Ascending aorta (tissue), 2 donors: ENCODE results near the gene ERC1. TPM values are rescaled to one million over a fixed set of nuclear protein-coding genes. Genes with fewer than 3 reads are reported as not detected.

Experiments used
- DNase-seq, 2 donors: peaks; one replicate each; pipeline ENCODE4 v3.0.0-alpha.2; 2019; ENCODE audit warnings: low spot score in 2 of 2
- H3K27ac ChIP-seq, 2 donors: fragments of 200-600 bp; sonication (generic); one replicate each; pipeline ENCODE4 v1.5.1; 2016 to 2017; ENCODE audit warnings: mild to moderate bottlenecking in 1 of 2
- H3K27me3 ChIP-seq: fragments of 200-600 bp; sonication (generic); one replicate; pipeline ENCODE4 v1.5.1; 2017
- H3K36me3 ChIP-seq, 2 donors: fragments of 200-600 bp; sonication (generic); one replicate each; pipeline ENCODE4 v1.5.1; 2016
- H3K4me1 ChIP-seq, 2 donors: fragments of 200-600 bp; sonication (generic); one replicate each; pipeline ENCODE4 v1.5.1; 2016 to 2017; ENCODE audit warnings: mild to moderate bottlenecking in 1 of 2
- H3K4me3 ChIP-seq, 2 donors: fragments of 200-600 bp; sonication (generic); one replicate each; pipeline ENCODE4 v1.5.1; 2016 to 2017; ENCODE audit warnings: mild to moderate bottlenecking in 1 of 2
- H3K9me3 ChIP-seq, 2 donors: fragments of 200-600 bp; sonication (generic); one replicate each; pipeline ENCODE4 v1.5.1; 2016
- intact Hi-C: fragments of 100-400 bp; cut with DNase I; formaldehyde crosslinking; loops from one replicate; pipeline ENCODE4 v1.15.1; 2023
- total RNA-seq: library from RNA; depleted of rRNA; stranded (reverse); fragments of >200 nt; gene quantifications from one replicate; pipeline ENCODE4 v1.1.0, GENCODE V29; 2016
- TF ChIP-seq, protein P1 (sequence below), 3 experiments: fragments of 200-600 bp in 2 of 3; fragments of 450-650 bp in 1 of 3; sonication (generic) in 2 of 3; IDR thresholded peaks; one replicate each; pipeline ENCODE4 v1.5.1; 2016 to 2019; ENCODE audit warnings: antibody characterized with exemption in 3 of 3, mild to moderate bottlenecking in 1 of 3, moderate library complexity in 1 of 3

ERC1 gene
- total RNA-seq, 1 donor from 2014 or later, result 41.4 TPM

DNA sequence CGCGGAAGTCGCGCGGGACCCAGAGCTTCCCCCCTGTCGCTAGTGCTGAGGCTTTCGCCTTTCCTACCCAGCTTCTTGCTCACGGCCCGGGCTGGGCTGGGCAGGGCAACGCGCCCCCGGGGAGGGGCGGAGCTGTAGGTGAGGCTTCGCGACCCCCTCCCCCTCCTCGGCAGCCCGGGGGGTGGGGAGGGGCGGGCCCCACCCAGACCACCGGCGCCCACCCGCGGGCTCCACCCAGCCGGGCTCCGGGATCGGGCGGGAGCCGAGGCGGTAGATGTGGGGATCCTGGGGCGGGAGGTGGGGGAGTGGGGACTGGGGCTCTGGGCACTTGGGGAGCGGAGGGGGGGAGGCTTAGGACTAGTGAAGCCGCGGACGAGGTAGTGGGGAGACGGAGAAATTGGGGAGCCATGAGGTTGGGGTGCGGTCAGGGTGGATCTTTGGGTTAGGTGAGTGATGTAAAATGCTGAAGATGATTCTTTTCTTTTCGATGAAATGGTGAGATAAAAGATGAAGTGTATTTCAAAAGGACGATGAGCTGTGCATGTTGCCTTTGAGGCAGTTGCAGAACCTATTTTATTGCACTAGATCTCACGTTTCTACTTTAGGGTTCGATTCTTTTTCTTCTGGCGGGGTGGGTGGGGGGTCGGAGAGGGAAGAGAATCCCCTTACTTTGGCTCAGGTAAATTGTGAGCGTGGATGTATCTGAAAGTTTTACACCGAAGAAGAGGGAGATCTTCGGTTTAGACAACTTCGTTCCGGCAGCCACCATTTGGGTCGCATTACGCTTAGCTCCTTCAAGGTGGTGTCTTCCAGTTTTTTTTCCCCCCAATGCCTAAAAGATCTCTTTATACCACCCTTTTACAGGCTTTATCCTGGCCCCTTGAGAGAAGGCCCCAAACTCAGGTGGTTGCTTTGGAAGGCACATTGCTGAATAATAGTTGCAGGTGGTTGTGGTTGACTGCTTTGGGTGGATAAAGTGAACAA lies 619 bp downstream of the ERC1 start:
- Histone ChIP-seq H3K27me3 (no peaks in the 10 kb centered on the region), H3K9me3 (no peaks in the 10 kb centered on the region), H3K27ac (peak overlapping the region; percentile 98), H3K4me3 (peak overlapping the region; percentile 90 to 94), H3K36me3 (no peaks in the 10 kb centered on the region), H3K4me1 (peaks cover 0 to 18% of the 10 kb centered on the region in 2 donors)
- TF ChIP-seq, protein P1, sequence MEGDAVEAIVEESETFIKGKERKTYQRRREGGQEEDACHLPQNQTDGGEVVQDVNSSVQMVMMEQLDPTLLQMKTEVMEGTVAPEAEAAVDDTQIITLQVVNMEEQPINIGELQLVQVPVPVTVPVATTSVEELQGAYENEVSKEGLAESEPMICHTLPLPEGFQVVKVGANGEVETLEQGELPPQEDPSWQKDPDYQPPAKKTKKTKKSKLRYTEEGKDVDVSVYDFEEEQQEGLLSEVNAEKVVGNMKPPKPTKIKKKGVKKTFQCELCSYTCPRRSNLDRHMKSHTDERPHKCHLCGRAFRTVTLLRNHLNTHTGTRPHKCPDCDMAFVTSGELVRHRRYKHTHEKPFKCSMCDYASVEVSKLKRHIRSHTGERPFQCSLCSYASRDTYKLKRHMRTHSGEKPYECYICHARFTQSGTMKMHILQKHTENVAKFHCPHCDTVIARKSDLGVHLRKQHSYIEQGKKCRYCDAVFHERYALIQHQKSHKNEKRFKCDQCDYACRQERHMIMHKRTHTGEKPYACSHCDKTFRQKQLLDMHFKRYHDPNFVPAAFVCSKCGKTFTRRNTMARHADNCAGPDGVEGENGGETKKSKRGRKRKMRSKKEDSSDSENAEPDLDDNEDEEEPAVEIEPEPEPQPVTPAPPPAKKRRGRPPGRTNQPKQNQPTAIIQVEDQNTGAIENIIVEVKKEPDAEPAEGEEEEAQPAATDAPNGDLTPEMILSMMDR (IDR thresholded peaks at IDR 0.05), result no peak
- intact Hi-C loops, result loop anchor here (1.0 to 5.0 kb wide), 3 partner anchors 42 to 239 kb away; partner anchors contain the start of genes RAD52 and WNK1
- DNase-seq, result no peak

DNA sequence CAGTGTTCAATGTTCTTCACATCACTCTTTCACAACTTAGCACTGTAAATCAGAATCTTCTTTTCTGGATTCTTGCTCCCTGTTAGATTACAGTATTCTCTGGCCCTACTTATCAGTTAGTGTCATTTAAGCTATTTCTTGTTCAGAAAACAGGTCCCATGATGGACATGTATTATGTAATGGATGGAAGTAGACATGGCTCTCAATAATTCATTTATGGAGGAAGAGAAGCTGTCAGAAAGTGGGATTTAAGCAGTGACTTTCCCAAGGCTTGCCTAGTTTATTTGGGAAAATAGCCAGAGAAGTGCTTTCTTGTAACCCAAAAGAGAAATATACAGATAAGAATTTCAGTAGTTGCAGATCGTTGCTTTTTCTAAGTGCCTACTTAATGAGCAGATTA lies 1.6 kb downstream of the ERC1 start:
- intact Hi-C loops, result loop anchor here (5.0 kb wide), 2 partner anchors 90 to 240 kb away; partner anchors contain the start of gene WNK1
- Histone ChIP-seq H3K27me3 (no peaks in the 10 kb centered on the region), H3K4me3 (peak overlapping the region in 1 of 2 donors; percentile 90), H3K4me1 (peaks cover 0 to 21% of the 10 kb centered on the region in 2 donors), H3K27ac (peak overlapping the region in 1 of 2 donors; percentile 98), H3K36me3 (no peaks in the 10 kb centered on the region), H3K9me3 (no peaks in the 10 kb centered on the region)
- TF ChIP-seq, protein P1 (IDR thresholded peaks at IDR 0.05), result no peak
- DNase-seq, result no peak

DNA sequence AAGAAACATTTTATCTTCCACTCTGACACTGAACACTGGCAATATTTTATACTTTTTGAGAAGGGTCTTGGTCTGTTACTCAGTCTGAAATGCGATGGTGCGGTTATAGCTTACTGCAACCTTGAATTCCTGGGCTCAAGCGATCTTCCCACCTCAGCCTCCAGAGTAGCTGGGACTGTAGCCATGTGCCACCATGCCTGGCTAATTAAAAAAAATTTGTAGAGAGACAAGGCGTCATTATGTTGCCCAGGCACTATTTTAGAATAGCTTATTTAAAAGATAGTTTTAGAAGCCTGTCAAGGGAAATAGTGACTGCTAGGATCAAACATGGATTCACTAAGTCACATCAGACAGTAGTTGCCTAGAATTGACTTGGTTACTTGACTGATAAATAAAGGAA lies 5.9 kb downstream of the ERC1 start:
- Histone ChIP-seq H3K4me1 (peaks cover 0 to 13% of the 10 kb centered on the region in 2 donors), H3K27ac (no peak overlapping the region), H3K4me3 (no peak overlapping the region), H3K36me3 (peaks cover 0 to 6% of the 10 kb centered on the region in 2 donors), H3K9me3 (no peaks in the 10 kb centered on the region), H3K27me3 (no peaks in the 10 kb centered on the region)
- no peak for DNase-seq
- intact Hi-C loops, result loop anchor here (5.0 kb wide), 1 partner anchor 600 kb away; no protein-coding TSS in a partner anchor
- TF ChIP-seq, protein P1 (IDR thresholded peaks at IDR 0.05), result no peak

DNA sequence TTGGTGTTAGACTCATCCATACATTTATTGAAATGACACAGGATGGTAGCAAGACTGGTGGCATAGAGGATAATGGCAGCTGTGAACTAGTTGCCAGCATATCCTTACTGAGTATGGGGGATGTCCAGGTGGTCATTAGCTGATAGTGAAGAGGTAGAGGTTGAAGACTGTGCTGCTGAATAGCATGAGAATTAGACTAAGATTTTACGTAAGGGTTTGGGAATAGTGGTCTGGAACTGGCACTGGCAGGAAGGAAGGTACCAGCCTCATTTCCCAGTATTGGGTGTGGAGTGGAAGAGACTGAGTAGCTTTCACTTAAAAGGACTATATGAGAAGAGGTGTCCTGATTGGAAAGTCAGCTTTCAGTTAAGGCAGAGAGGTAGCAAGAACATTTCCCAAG lies 6.5 kb downstream of the ERC1 start:
- intact Hi-C loops, result loop anchor here (5.0 kb wide), 1 partner anchor 600 kb away; no protein-coding TSS in a partner anchor

More for the DNA sequence above, 6.5 kb downstream of the ERC1 start:
- no peak for DNase-seq
- Histone ChIP-seq H3K27ac (peak overlapping the region; percentile 31 to 63), H3K27me3 (no peaks in the 10 kb centered on the region), H3K4me1 (peaks cover 0 to 12% of the 10 kb centered on the region in 2 donors), H3K36me3 (peaks cover 0 to 6% of the 10 kb centered on the region in 2 donors), H3K4me3 (no peak overlapping the region), H3K9me3 (no peaks in the 10 kb centered on the region)
- TF ChIP-seq, protein P1 (IDR thresholded peaks at IDR 0.05), result no peak
